Activated B cell treated with CpG ODN at 0.5 μM for 24 hours (primary cell): ENCODE results near the gene GUCD1. TPM values are rescaled to one million over a fixed set of nuclear protein-coding genes. Genes with fewer than 3 reads are reported as not detected.

Experiments used
- ATAC-seq: fragments of 200-7000 bp; cut with Tn5 transposase; one replicate; pipeline ENCODE4 v1.10.0; 2021; ENCODE audit warnings: low read depth, mild to moderate bottlenecking, moderate library complexity
- CTCF ChIA-PET: fragments of 350-600 bp; sonication (Branson Sonifier 250); formaldehyde crosslinking; loops from one replicate; lab custom pipeline; 2021; ENCODE audit warnings: antibody characterized with exemption; lab: Charles Lee
- POLR2A ChIA-PET: fragments of 350-600 bp; sonication (Branson Sonifier 250); formaldehyde crosslinking; loops from one replicate; lab custom pipeline; 2021; ENCODE audit warnings: antibody characterized with exemption; lab: Charles Lee
- DNase-seq: peaks from one replicate; pipeline ENCODE4 v3.0.0; 2022
- H3K27ac Mint-ChIP-seq: one replicate; pipeline ENCODE4 v1.8.0; 2020; ENCODE audit warnings: mixed read lengths
- H3K27me3 Mint-ChIP-seq: one replicate; pipeline ENCODE4 v1.8.0; 2021; ENCODE audit warnings: mixed read lengths
- H3K36me3 Mint-ChIP-seq: one replicate; pipeline ENCODE4 v1.8.0; 2021; ENCODE audit warnings: low read depth, mixed read lengths
- H3K4me1 Mint-ChIP-seq: one replicate; pipeline ENCODE4 v1.8.0; 2021; ENCODE audit warnings: mixed read lengths
- H3K4me3 Mint-ChIP-seq: one replicate; pipeline ENCODE4 v1.8.0; 2020; ENCODE audit warnings: mild to moderate bottlenecking, mixed read lengths
- H3K9me3 Mint-ChIP-seq: one replicate; pipeline ENCODE4 v1.8.0; 2020; ENCODE audit warnings: mixed read lengths
- intact Hi-C: fragments of 100-400 bp; cut with micrococcal nuclease; formaldehyde crosslinking; loops from one replicate; pipeline ENCODE4 v1.15.1; 2024
- total RNA-seq: library from RNA; stranded (reverse); gene quantifications from 2 replicates; pipeline ENCODE4 v1.2.3, GENCODE V29; 2022
- TF ChIP-seq, protein P1 (sequence below): fragments of 200-600 bp; IDR thresholded peaks from one replicate; pipeline ENCODE4 v1.8.0; 2022; ENCODE audit warnings: antibody characterized with exemption, mild to moderate bottlenecking

The GUCD1 gene
- total RNA-seq, 1 donor from 2014 or later, result 141 TPM

DNA sequence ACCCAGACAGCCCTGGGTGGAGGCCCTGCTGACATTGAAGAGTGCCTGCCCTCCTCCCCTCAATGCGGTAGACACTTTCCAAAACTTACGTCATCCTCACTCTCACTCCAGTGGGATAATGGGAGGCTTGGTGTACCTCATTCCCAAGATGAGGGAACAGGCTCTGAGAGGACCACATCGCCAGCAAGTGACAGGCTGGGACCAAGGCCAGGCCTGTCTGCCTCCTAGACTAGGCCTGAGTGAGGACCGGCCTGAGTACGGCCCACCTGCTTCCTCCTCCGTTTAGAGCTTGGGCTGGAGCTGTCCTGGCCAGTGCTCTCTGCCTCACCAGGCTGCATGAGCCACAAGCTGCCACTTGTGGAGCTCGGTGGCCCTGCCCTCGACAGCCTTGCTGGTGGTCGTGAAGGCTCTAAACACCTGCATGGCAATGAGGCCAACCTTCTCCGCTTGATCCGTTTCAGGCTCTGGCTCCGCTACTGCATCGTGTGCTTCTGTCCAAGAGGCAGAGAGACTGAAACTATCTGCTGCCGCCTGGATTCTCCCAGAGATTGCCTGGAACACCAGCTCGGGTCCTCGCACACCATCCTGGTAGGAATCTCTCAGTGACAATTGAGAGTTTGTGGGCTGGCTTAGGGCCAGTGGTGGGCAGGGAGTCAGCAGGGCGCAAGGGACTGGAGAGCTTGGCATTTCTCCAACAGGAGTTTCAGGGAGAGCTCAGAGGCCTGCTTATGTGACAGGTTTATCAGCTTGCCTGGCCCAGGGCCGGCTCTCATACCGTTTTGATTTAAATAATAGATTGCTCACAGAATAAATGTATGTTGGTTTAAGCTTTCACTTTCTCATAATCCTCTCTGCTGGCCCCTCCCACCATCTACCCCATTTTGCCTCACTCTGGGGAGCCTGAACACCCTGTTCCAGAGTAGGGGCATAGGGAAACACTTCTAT lies 28.6 kb upstream of the GUCD1 start:
- Mint-ChIP-seq H3K36me3 (no peaks in the 10 kb centered on the region), H3K27ac (no peak overlapping the region), H3K4me1 (no peaks in the 10 kb centered on the region), H3K27me3 (no peaks in the 10 kb centered on the region), H3K4me3 (no peak overlapping the region), H3K9me3 (no peaks in the 10 kb centered on the region)
- ChIA-PET CTCF (no interaction called here), POLR2A (interaction anchor here (0.6 kb wide), 1 partner anchor 28 kb away, joined by 3 read pairs; no protein-coding TSS in a partner anchor)
- intact Hi-C loops, result no loop called here
- DNase-seq (no peak), ATAC-seq (no peak)
- TF ChIP-seq, protein P1, sequence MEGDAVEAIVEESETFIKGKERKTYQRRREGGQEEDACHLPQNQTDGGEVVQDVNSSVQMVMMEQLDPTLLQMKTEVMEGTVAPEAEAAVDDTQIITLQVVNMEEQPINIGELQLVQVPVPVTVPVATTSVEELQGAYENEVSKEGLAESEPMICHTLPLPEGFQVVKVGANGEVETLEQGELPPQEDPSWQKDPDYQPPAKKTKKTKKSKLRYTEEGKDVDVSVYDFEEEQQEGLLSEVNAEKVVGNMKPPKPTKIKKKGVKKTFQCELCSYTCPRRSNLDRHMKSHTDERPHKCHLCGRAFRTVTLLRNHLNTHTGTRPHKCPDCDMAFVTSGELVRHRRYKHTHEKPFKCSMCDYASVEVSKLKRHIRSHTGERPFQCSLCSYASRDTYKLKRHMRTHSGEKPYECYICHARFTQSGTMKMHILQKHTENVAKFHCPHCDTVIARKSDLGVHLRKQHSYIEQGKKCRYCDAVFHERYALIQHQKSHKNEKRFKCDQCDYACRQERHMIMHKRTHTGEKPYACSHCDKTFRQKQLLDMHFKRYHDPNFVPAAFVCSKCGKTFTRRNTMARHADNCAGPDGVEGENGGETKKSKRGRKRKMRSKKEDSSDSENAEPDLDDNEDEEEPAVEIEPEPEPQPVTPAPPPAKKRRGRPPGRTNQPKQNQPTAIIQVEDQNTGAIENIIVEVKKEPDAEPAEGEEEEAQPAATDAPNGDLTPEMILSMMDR, result no peak

- CTCF ChIA-PET, result no interaction called here
- POLR2A ChIA-PET, result interaction anchor here (0.6 kb wide), 1 partner anchor 8 kb away, joined by 3 read pairs; no protein-coding TSS in a partner anchor
Measured at GRCh38 chr22:24582056-24582814, 27.3 kb upstream of the GUCD1 start.

GRCh38 chr22:24580276-24580675 lies 25.3 kb upstream of the GUCD1 start:
- ATAC-seq (no peak), DNase-seq (no peak)
- Mint-ChIP-seq H3K4me1 (no peaks in the 10 kb centered on the region), H3K4me3 (no peak overlapping the region), H3K27ac (no peak overlapping the region), H3K27me3 (no peaks in the 10 kb centered on the region), H3K9me3 (no peaks in the 10 kb centered on the region), H3K36me3 (peaks cover 15% of the 10 kb centered on the region)
- intact Hi-C loops, result no loop called here
- POLR2A ChIA-PET, result no interaction called here
- CTCF ChIA-PET, result no interaction called here
- TF ChIP-seq, protein P1, result no peak

More at GRCh38 chr22:24582056-24582814, 27.3 kb upstream of the GUCD1 start:
- no peaks in the 10 kb centered on the region for H3K4me1 Mint-ChIP-seq
- intact Hi-C loops, result no loop called here
- no peaks in the 10 kb centered on the region for H3K27me3 Mint-ChIP-seq
- H3K4me3 Mint-ChIP-seq, result no peak overlapping the region
- peaks cover 5% of the 10 kb centered on the region for H3K36me3 Mint-ChIP-seq
- no peak overlapping the region for H3K27ac Mint-ChIP-seq
- H3K9me3 Mint-ChIP-seq, result no peaks in the 10 kb centered on the region
- DNase-seq (no peak), ATAC-seq (no peak)
- TF ChIP-seq, protein P1, result no peak

- ChIA-PET POLR2A (no interaction called here), CTCF (no interaction called here)
- Mint-ChIP-seq H3K4me1 (no peaks in the 10 kb centered on the region), H3K27me3 (no peaks in the 10 kb centered on the region), H3K27ac (no peak overlapping the region), H3K36me3 (peaks cover 25% of the 10 kb centered on the region), H3K9me3 (no peaks in the 10 kb centered on the region), H3K4me3 (no peak overlapping the region)
- intact Hi-C loops, result no loop called here
- DNase-seq, result no peak
- TF ChIP-seq, protein P1, result no peak
- ATAC-seq, result no peak
Measured at GRCh38 chr22:24579258-24579601, 24.3 kb upstream of the GUCD1 start.
